Astrocyte (in vitro differentiated cells and primary cell): Measurements from ENCODE around the gene TMIE. TPM values are rescaled to one million over a fixed set of nuclear protein-coding genes. Genes with fewer than 3 reads are reported as not detected.

Experiments
- DNase-seq: peaks from one replicate; pipeline ENCODE4 v3.0.0-alpha.2; 2010; ENCODE audit warnings: low read depth
- FAIRE-seq: peaks from 2 replicates; lab custom pipeline; 2011; peaks lifted over from hg19 to GRCh38; lab: Jason Lieb, UNC
- H2AFZ ChIP-seq: 2 replicates; pipeline ENCODE4 v1.6.0; 2012; ENCODE audit warnings: low read depth, low read length, inconsistent platforms
- H3K27ac ChIP-seq: 2 replicates; pipeline ENCODE4 v1.5.1; 2011; ENCODE audit warnings: low read depth, low read length, inconsistent platforms
- H3K27me3 ChIP-seq: 2 replicates; pipeline ENCODE4 v1.6.0; 2011; ENCODE audit warnings: low read length, inconsistent platforms; ENCODE audit not compliant: insufficient read depth
- H3K36me3 ChIP-seq: 2 replicates; pipeline ENCODE4 v1.5.1; 2011; ENCODE audit warnings: low read length, inconsistent platforms; ENCODE audit not compliant: insufficient read depth
- H3K4me1 ChIP-seq: 2 replicates; pipeline ENCODE4 v1.5.1; 2011; ENCODE audit warnings: low read length, inconsistent platforms; ENCODE audit not compliant: insufficient read depth
- H3K4me2 ChIP-seq: 2 replicates; pipeline ENCODE4 v1.6.0; 2012; ENCODE audit warnings: low read length, inconsistent platforms
- H3K4me3 ChIP-seq: 2 replicates; pipeline ENCODE4 v1.5.1; 2011; ENCODE audit warnings: low read depth, mild to moderate bottlenecking, low read length, inconsistent platforms; ENCODE audit not compliant: insufficient read depth
- H3K79me2 ChIP-seq: 2 replicates; pipeline ENCODE4 v1.6.0; 2012; ENCODE audit warnings: mild to moderate bottlenecking, low read length, inconsistent platforms; ENCODE audit not compliant: insufficient read depth
- H3K9ac ChIP-seq: 2 replicates; pipeline ENCODE4 v1.6.0; 2012; ENCODE audit warnings: mild to moderate bottlenecking, low read length, inconsistent platforms
- H3K9me3 ChIP-seq: 2 replicates; pipeline ENCODE4 v1.5.1; 2012; ENCODE audit warnings: low read depth, mild to moderate bottlenecking, low read length, inconsistent platforms; ENCODE audit not compliant: insufficient read depth
- H4K20me1 ChIP-seq: 2 replicates; pipeline ENCODE4 v1.6.0; 2012; ENCODE audit warnings: low read length, inconsistent platforms; ENCODE audit not compliant: insufficient read depth
- H3K27ac Mint-ChIP-seq: one replicate; pipeline ENCODE4 v1.8.0; 2021; ENCODE audit warnings: mild to moderate bottlenecking, mixed read lengths; ENCODE audit not compliant: unreplicated experiment
- H3K27me3 Mint-ChIP-seq: one replicate; pipeline ENCODE4 v1.8.0; 2021; ENCODE audit warnings: low read depth, mixed read lengths; ENCODE audit not compliant: unreplicated experiment
- H3K36me3 Mint-ChIP-seq: one replicate; pipeline ENCODE4 v1.8.0; 2021; ENCODE audit warnings: low read depth, mixed read lengths; ENCODE audit not compliant: unreplicated experiment
- H3K4me1 Mint-ChIP-seq: one replicate; pipeline ENCODE4 v1.8.0; 2021; ENCODE audit warnings: low read depth, mixed read lengths; ENCODE audit not compliant: unreplicated experiment
- H3K4me3 Mint-ChIP-seq: one replicate; pipeline ENCODE4 v1.8.0; 2021; ENCODE audit warnings: mild to moderate bottlenecking, moderate library complexity, mixed read lengths; ENCODE audit not compliant: unreplicated experiment
- H3K9me3 Mint-ChIP-seq: one replicate; pipeline ENCODE4 v1.8.0; 2021; ENCODE audit warnings: mild to moderate bottlenecking, mixed read lengths; ENCODE audit not compliant: unreplicated experiment
- EZH2 ChIP-seq: IDR thresholded peaks from 2 replicates; pipeline ENCODE4 v1.6.1; 2012; ENCODE audit warnings: mild to moderate bottlenecking, low read length, inconsistent platforms; ENCODE audit not compliant: insufficient read depth
- total RNA-seq: library from RNA; stranded (reverse); gene quantifications from 2 replicates; pipeline ENCODE4 v1.2.1, GENCODE V29; 2021
- TF ChIP-seq, protein P1 (sequence below): IDR thresholded peaks from 2 replicates; pipeline ENCODE4 v1.5.1; 2011; ENCODE audit warnings: low read depth, mild to moderate bottlenecking, inconsistent platforms, low read length, moderate library complexity; ENCODE audit not compliant: insufficient read depth

TMIE gene
- total RNA-seq, 1 donor from 2014 or later, result 0.34 TPM

DNA sequence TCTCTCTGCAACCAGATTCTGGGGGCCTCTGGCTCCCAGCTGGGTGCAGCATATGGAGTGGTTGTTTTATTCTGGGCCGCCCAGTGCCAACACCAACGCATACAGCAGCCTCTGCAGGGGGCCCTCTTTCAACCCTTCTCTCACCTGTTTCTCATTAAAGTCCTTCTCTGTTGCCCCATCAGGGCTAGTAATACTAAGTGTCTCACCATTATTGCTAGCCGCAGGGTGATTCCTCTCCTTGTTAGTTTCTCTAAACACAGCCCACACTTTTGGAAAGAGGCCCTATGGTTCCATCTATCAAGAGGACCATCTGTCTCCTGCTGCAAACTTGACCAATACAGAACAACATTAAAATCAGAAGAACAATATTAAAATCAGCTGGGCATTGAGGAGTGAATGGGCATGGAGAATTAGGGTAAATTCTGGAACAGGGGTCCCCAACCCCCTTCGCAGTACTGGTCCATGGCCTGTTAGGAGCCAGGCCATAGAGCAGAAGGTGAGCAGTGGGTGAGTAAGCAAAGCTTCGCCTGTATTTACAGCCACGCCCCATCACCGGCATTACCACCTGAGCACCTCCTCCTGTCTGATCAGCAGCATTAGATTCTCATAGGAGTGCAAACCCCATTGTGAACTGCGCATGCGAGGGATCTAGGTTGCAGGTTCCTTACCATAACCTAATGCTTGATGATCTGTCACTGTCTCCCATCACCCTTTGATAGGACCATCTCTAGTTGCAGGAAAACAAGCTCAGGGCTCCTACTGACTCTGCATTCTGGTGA is 44.2 kb upstream of the TMIE start:
- Mint-ChIP-seq H3K27ac (no peak overlapping the region), H3K4me1 (peaks cover 13% of the 10 kb centered on the region), H3K36me3 (no peaks in the 10 kb centered on the region), H3K4me3 (no peak overlapping the region), H3K27me3 (peaks cover 13% of the 10 kb centered on the region), H3K9me3 (peaks cover 5% of the 10 kb centered on the region)
- Histone ChIP-seq H3K27ac (no peak overlapping the region), H3K9me3 (no peaks in the 10 kb centered on the region), H3K9ac (no peak overlapping the region), H3K4me2 (no peak overlapping the region), H4K20me1 (no peaks in the 10 kb centered on the region), H3K4me1 (no peaks in the 10 kb centered on the region), H3K79me2 (no peaks in the 10 kb centered on the region), H3K27me3 (peaks cover 9% of the 10 kb centered on the region), H3K36me3 (no peaks in the 10 kb centered on the region), H2AFZ (no peak overlapping the region), H3K4me3 (no peak overlapping the region)
- DNase-seq (no peak), FAIRE-seq (no peak)
- TF ChIP-seq EZH2, result no peak
- TF ChIP-seq, protein P1, sequence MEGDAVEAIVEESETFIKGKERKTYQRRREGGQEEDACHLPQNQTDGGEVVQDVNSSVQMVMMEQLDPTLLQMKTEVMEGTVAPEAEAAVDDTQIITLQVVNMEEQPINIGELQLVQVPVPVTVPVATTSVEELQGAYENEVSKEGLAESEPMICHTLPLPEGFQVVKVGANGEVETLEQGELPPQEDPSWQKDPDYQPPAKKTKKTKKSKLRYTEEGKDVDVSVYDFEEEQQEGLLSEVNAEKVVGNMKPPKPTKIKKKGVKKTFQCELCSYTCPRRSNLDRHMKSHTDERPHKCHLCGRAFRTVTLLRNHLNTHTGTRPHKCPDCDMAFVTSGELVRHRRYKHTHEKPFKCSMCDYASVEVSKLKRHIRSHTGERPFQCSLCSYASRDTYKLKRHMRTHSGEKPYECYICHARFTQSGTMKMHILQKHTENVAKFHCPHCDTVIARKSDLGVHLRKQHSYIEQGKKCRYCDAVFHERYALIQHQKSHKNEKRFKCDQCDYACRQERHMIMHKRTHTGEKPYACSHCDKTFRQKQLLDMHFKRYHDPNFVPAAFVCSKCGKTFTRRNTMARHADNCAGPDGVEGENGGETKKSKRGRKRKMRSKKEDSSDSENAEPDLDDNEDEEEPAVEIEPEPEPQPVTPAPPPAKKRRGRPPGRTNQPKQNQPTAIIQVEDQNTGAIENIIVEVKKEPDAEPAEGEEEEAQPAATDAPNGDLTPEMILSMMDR, result no peak

DNA sequence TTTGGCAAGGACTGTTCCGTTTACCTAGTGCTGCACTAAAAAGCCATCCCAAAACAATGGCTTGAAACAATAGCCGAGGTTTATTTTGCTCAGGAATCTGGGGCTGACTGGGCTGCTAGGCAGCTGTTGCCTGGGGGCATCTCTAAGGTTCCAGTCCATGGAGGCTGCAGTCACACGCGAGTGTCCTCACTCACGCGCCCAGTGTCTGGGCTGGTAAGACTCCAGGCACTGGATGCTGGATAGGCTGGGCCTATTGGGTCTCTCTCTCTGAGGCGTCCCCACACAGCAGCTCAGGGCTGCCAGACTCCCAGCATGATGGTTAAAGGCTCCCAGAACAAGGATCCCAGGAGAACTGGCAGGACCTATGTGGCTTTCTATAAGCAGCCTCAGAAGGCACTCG is 41.9 kb upstream of the TMIE start:
- no peak overlapping the region for H3K27ac Mint-ChIP-seq

More for the DNA sequence above, 41.9 kb upstream of the TMIE start:
- no peak overlapping the region for H3K4me3 Mint-ChIP-seq
- Histone ChIP-seq H3K27ac (no peak overlapping the region), H3K36me3 (no peaks in the 10 kb centered on the region), H3K4me2 (no peak overlapping the region), H3K4me1 (peaks cover 10% of the 10 kb centered on the region), H3K27me3 (peaks cover 7% of the 10 kb centered on the region), H3K9ac (no peak overlapping the region), H4K20me1 (no peaks in the 10 kb centered on the region), H2AFZ (no peak overlapping the region), H3K79me2 (no peaks in the 10 kb centered on the region), H3K4me3 (no peak overlapping the region), H3K9me3 (no peaks in the 10 kb centered on the region)
- peaks cover 29% of the 10 kb centered on the region for H3K27me3 Mint-ChIP-seq
- peaks cover 5% of the 10 kb centered on the region for H3K9me3 Mint-ChIP-seq
- H3K4me1 Mint-ChIP-seq, result peaks cover 26% of the 10 kb centered on the region
- DNase-seq (no peak), FAIRE-seq (no peak)
- TF ChIP-seq, protein P1, result no peak
- no peak for TF ChIP-seq EZH2
- H3K36me3 Mint-ChIP-seq, result no peaks in the 10 kb centered on the region
